ENCODE data around the gene ANKRD42.

DNA sequence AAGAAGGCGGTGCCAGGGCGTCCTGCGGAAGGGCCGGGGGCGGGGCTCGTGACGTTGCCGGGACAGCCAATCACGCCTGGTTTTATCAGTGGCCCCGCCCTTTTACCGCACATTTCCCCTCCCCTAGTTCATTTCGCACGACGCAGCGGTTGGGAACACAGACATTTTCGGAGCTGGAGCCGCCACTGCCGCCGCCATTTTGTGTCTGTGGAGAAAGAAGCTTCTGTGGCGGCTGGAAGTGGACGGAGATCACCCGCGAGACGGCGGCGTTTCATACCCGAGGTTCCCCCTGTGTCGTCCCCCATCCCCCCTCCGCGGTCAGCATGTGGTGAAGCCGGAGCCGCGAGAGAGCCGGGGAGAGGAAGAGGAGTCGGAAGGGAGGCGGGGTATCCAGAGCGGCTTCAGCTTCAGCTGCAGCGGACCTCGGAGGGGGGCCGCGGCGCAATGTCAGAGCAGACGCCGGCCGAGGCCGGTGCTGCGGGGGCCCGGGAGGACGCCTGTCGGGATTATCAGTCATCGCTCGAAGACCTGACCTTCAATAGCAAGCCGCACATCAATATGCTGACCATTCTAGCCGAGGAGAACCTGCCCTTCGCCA, 36.4 kb upstream of the ANKRD42 start, which contains the start of gene PCF11:
- no peak for TF ChIP-seq EZH2 (IDR thresholded peaks at IDR 0.05; ENCODE audit: low read depth)
- TF ChIP-seq, protein P1, sequence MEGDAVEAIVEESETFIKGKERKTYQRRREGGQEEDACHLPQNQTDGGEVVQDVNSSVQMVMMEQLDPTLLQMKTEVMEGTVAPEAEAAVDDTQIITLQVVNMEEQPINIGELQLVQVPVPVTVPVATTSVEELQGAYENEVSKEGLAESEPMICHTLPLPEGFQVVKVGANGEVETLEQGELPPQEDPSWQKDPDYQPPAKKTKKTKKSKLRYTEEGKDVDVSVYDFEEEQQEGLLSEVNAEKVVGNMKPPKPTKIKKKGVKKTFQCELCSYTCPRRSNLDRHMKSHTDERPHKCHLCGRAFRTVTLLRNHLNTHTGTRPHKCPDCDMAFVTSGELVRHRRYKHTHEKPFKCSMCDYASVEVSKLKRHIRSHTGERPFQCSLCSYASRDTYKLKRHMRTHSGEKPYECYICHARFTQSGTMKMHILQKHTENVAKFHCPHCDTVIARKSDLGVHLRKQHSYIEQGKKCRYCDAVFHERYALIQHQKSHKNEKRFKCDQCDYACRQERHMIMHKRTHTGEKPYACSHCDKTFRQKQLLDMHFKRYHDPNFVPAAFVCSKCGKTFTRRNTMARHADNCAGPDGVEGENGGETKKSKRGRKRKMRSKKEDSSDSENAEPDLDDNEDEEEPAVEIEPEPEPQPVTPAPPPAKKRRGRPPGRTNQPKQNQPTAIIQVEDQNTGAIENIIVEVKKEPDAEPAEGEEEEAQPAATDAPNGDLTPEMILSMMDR (conservative IDR thresholded peaks at IDR 0.05) = no peak

Data from PC-9 (cell line).